Measurements from ENCODE around the gene NCOA7. TPM values are rescaled to one million over a fixed set of nuclear protein-coding genes. Genes with fewer than 3 reads are reported as not detected.
"Not testable (repeated sequence)": the region's sequence is repeated elsewhere in the genome, so short reads cannot be mapped to it uniquely, and the experiment has no call there.

Gene NCOA7
- polyA plus RNA-seq, 6 donors from 2014 or later = 1.6 to 10.9 (median 8.4) TPM

DNA sequence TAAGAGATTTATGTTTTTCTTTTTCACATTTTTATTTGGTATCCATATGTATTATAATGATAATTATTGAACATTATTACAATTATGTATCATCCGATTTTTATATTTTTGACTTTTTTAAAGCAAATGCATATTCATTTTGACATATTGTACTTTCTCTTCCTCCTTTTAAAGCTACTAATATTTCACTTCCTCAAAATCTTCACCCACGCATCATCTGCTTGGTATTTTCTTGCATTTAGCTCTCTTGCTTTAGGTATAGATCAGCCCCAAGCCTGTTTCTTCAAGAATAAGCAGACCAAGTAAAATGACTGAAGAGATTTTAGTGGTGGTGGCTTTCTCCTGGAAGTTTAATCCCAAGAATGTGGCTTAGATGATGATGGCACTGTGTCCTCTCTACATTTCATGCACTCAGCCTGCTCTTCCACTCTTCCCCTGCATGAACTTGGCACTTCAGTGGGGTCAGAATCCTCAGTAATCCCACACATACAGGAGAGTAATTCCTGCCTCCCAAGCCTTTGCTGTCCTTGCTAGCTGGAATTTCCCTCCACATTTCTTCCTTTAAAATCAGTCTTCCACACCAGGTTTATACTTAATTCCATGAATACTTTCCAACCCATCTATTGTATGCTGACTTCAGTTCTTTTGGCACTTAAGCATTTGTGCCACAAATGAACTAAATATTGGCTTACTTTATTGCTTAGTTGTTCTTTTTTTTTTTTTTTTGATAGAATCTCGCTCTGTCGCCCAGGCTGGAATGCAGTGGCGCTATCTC is 8.2 kb downstream of the NCOA7 start:
- no peaks in the 10 kb centered on the region for H3K9me3 Mint-ChIP-seq
- H3K4me1 Mint-ChIP-seq = peaks cover 34 to 38% (median 35%) of the 10 kb centered on the region in 3 donors
- peak overlapping the region in 7 of 8 donors; percentile 21 to 69 (median 44) for H3K4me3 Mint-ChIP-seq
- ATAC-seq (ENCODE audit: low read depth in 2 of 2) (peak; percentile 99), DNase-seq (peak; percentile 71)
- peak overlapping the region in 2 of 6 donors; percentile 22 to 66 for H3K27ac Mint-ChIP-seq
- H3K27me3 Mint-ChIP-seq = peaks cover 0 to 14% (median 4%) of the 10 kb centered on the region in 3 donors
- no peaks in the 10 kb centered on the region for H3K36me3 Mint-ChIP-seq

DNA sequence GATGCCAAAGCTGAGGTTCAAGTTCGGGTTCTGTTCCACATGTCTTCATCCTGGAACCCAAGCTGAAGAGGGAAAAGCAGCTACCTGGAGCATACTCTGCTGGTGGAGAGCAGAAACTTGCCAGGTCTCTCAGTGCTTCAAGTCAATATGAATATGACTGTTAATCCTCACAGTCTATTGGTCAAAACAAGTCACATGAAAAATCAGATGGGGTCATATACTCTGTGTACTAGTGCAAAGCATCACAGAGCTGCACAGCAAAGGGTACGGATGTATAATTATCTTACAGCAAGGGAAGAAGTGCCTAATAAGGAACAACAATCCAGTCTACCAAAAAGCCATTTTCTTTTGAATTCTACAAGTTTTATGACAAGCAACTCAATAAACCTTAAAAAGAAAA is 11.6 kb downstream of the NCOA7 start:
- Mint-ChIP-seq H3K36me3 (no peaks in the 10 kb centered on the region), H3K27ac (no peak overlapping the region)
- ATAC-seq (ENCODE audit: low read depth in 2 of 2) = no peak

DNA sequence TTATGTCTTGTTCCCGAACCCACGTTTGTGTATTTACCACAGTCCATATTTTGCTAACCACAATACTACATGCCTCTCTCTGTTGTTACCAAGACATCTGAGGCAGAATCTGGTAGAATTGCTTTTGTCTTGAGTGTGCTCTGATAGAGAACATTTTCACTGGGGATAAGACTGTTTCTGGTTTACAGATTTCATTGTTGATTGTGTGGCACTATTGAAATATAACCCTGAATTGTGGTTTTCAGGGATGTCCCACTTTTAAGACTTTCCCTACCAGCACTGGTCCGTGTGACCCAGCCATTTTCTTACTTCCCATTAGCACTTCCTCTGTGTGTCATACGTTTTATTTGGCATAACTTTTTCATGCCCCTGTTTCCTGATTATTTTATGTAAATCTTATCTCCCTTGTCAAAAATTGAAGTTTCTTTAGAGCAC is 12.2 kb downstream of the NCOA7 start:
- H3K9me3 Mint-ChIP-seq = no peaks in the 10 kb centered on the region
- no peak for DNase-seq
- no peaks in the 10 kb centered on the region for H3K36me3 Mint-ChIP-seq
- peak overlapping the region in 1 of 6 donors; percentile 27 for H3K27ac Mint-ChIP-seq
- peak; percentile 23 to 27 for ATAC-seq (ENCODE audit: low read depth in 2 of 2)
- H3K4me1 Mint-ChIP-seq = peaks cover 31 to 48% (median 43%) of the 10 kb centered on the region in 3 donors
- peaks cover 0 to 8% (median 4%) of the 10 kb centered on the region in 3 donors for H3K27me3 Mint-ChIP-seq
- H3K4me3 Mint-ChIP-seq = no peak overlapping the region

More for the DNA sequence above, 11.6 kb downstream of the NCOA7 start:
- H3K27me3 Mint-ChIP-seq = peaks cover 0 to 8% (median 4%) of the 10 kb centered on the region in 3 donors
- DNase-seq = no peak
- H3K9me3 Mint-ChIP-seq = no peaks in the 10 kb centered on the region
- H3K4me3 Mint-ChIP-seq = no peak overlapping the region
- peaks cover 33 to 49% (median 48%) of the 10 kb centered on the region in 3 donors for H3K4me1 Mint-ChIP-seq

DNA sequence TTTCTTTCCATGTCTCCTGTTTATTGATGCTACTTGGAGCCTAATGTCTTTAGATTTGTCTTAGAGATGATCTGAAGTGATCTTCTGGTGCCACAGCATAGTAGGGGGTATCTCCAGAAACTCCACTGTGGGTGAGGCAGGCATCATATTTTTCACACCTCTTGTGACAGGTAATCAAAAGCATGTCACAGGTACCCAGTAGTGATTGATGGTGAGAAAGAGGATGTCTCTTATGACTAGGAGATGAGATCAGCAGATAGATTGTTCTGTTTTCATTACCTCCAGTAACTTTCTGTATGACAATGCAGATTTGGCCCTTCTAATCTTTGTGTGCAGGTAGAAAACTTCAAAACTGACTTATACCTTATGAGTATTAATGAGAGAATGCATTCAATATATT is 13.5 kb downstream of the NCOA7 start:
- ATAC-seq (ENCODE audit: low read depth in 2 of 2) = no peak
- Mint-ChIP-seq H3K4me3 (no peak overlapping the region), H3K4me1 (peaks cover 36 to 53% (median 41%) of the 10 kb centered on the region in 3 donors), H3K27me3 (peaks cover 0 to 8% (median 4%) of the 10 kb centered on the region in 3 donors), H3K27ac (no peak overlapping the region), H3K9me3 (no peaks in the 10 kb centered on the region), H3K36me3 (no peaks in the 10 kb centered on the region)
- no peak for DNase-seq

DNA sequence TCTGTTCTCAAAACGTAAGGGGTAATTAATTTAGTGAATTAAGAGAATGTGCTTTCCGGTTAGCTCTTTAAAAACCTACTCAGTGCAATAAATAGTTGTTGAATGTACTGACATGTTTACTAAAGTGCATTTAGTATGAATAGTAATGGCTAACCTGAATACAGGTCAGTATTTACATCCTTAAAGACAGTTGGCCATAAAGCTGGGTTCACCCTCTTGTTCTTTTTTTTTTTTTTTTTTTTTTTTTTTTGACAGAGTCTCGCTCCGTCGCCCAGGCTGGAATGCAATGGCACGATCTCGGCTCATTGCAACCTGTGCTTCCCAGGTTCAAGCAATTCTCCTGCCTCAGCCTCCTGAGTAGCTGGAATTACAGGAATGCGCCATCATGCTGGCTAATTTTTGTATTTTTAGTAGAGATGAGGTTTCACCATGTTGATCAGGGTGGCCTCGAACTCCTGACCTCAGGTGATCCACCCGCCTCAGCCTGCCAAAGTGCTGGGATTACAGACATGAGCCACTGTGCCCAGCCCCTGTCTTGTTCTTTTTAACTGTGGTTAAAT is 14.2 kb downstream of the NCOA7 start:
- not testable (repeated sequence) for ATAC-seq (ENCODE audit: low read depth in 2 of 2); H3K4me3 Mint-ChIP-seq; H3K27me3 Mint-ChIP-seq; H3K36me3 Mint-ChIP-seq; H3K27ac Mint-ChIP-seq; DNase-seq; H3K9me3 Mint-ChIP-seq
- H3K4me1 Mint-ChIP-seq = peaks cover 31 to 48% (median 38%) of the 10 kb centered on the region in 3 donors

DNA sequence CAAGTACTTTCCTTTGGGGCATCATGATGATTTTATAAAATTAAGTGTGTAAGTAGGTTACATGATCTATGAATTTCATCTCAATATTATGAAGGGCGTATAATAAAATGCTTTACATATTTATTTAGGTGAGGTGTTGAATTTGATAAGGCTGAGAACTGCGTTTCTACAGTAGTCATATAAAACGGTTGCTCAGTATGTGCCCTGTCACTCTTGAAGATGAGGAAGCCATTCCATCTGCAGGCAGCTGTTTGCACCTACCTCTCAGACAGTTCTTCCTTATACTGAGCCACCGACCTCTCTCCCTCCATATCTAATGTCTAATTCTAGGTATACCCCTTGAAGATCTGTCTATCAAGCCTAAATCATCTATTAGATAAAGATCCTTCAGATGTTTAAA is 16.1 kb downstream of the NCOA7 start:
- Mint-ChIP-seq H3K4me1 (peaks cover 38 to 58% (median 47%) of the 10 kb centered on the region in 3 donors), H3K27ac (peak overlapping the region in 1 of 6 donors; percentile 0), H3K36me3 (no peaks in the 10 kb centered on the region), H3K4me3 (no peak overlapping the region), H3K27me3 (peaks cover 0 to 8% (median 4%) of the 10 kb centered on the region in 3 donors), H3K9me3 (no peaks in the 10 kb centered on the region)
- DNase-seq (no peak), ATAC-seq (ENCODE audit: low read depth in 2 of 2) (no peak)

DNA sequence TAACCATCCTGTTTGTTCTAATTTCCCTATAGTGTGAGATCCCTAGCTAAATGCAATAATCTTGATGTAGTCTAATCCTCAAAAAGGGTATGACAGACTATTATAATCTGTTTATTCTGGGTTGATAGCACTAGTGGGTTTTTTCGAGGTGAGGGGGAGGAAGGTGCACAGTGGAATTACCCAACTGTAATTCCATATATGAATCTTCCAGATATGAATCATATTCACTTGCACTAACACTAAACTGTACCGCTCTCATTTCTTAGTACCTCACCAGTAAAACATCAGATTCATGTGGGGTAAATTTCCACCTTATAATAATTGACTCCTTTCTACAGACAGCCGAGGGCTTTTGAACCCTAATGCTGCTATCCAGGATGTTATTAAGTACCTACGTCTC is 16.5 kb downstream of the NCOA7 start:
- DNase-seq = no peak
- Mint-ChIP-seq H3K4me1 (peaks cover 43 to 60% (median 51%) of the 10 kb centered on the region in 3 donors), H3K9me3 (no peaks in the 10 kb centered on the region), H3K27me3 (peaks cover 0 to 5% (median under 1%) of the 10 kb centered on the region in 3 donors), H3K27ac (peak overlapping the region in 1 of 6 donors; percentile 0), H3K36me3 (no peaks in the 10 kb centered on the region), H3K4me3 (no peak overlapping the region)
- ATAC-seq (ENCODE audit: low read depth in 2 of 2) = no peak

DNA sequence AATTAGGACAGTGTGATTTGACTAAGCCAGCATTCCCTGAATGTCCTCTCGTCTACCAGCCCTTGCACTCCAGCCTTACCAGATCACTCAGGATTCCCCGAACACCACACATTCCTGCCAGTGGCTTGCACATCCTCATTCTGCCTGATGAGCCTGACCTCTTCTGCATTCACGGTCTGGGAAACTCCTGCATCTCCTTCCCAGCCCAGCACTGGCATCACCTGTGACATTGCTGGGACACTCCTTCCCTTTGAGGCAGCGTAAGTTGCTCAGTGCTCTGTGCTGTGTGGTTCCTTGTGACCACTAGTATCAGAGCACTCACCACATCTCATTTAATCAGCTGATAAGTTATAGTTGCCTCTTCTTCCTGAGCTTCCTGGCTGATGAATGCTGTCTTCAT is 17.3 kb downstream of the NCOA7 start:
- H3K27ac Mint-ChIP-seq = no peak overlapping the region
- DNase-seq = no peak
- no peaks in the 10 kb centered on the region for H3K9me3 Mint-ChIP-seq
- H3K4me3 Mint-ChIP-seq = peak overlapping the region in 1 of 8 donors; percentile 42
- H3K4me1 Mint-ChIP-seq = peaks cover 46 to 61% (median 53%) of the 10 kb centered on the region in 3 donors
- H3K36me3 Mint-ChIP-seq = no peaks in the 10 kb centered on the region
- H3K27me3 Mint-ChIP-seq = peaks cover 0 to under 1% (median 0%) of the 10 kb centered on the region in 3 donors
- ATAC-seq (ENCODE audit: low read depth in 2 of 2) = no peak

DNA sequence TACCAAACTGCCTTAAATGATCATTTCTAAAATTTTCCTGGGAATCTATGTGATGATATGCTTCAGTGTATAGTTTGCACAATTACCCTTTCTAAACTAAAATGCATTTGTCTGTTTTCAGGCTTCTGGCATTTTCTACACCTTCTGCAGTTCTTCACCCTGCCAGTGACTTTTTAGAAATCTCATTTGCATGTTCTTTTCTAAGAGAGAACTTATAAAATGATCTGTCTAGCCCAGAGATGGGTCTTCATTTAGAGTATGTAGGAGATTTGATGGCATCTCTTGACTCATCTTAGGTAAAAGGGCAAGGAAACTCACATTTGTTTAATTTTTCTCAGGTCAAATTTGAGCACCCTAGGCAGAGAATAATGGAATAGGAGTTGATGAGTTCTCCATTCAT is 17.8 kb downstream of the NCOA7 start:
- ATAC-seq (ENCODE audit: low read depth in 2 of 2) = no peak
- DNase-seq = no peak
- H3K27me3 Mint-ChIP-seq = no peaks in the 10 kb centered on the region
- no peaks in the 10 kb centered on the region for H3K9me3 Mint-ChIP-seq
- peaks cover 43 to 58% (median 50%) of the 10 kb centered on the region in 3 donors for H3K4me1 Mint-ChIP-seq
- H3K36me3 Mint-ChIP-seq = no peaks in the 10 kb centered on the region
- H3K4me3 Mint-ChIP-seq = no peak overlapping the region
- H3K27ac Mint-ChIP-seq = peak overlapping the region in 1 of 6 donors; percentile 53

DNA sequence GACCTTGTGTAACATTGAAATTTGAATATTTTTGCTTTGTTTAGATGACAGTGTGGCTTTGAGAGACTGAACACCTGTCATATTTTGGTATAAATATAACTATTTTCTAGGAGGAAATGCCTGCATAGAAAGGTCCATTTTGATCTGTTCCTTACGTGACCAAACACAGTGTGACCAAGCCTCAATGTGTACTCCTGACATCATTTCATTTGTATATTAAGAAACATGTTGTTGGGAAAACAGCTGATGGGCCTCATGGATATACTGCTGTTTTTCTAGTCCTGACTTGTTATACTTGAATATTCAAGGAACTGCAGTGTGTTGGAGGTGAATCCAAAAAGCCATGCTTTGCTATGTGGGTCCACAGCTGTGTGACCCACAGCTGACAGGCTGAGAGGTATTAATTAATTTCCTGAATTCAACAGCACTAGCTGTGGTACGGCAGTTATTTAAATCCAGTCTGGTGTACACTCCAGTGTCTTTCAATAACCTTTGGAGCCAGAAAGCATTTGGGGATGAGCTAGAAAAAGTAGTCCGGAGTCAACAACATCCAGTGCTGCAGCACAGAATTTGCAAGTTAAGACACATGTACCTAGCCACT is 18.9 kb downstream of the NCOA7 start:
- H3K36me3 Mint-ChIP-seq = no peaks in the 10 kb centered on the region
- DNase-seq (no peak), ATAC-seq (ENCODE audit: low read depth in 2 of 2) (no peak)
- no peaks in the 10 kb centered on the region for H3K9me3 Mint-ChIP-seq
- H3K27ac Mint-ChIP-seq = no peak overlapping the region
- no peaks in the 10 kb centered on the region for H3K27me3 Mint-ChIP-seq
- H3K4me3 Mint-ChIP-seq = no peak overlapping the region
- H3K4me1 Mint-ChIP-seq = peaks cover 47 to 58% (median 52%) of the 10 kb centered on the region in 3 donors

DNA sequence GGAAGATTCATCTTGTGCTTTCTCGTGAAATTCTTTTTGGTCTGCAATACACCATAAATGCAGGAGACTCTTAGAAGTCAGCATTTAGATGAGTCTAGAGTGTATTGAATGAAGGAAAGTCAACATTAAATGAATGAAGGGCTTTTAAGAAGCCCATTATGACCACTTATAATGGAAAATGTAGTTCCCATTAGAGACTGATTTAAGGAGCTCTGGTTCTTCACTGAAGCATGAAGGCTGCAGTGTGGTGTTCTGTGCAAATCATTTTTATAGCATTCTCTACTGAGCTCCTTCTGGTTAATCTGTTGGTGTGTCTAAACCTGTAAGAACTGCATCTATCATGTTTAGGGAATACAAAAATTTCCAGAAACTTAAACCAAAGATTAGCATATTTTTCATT is 19.7 kb downstream of the NCOA7 start:
- no peaks in the 10 kb centered on the region for H3K36me3 Mint-ChIP-seq
- H3K9me3 Mint-ChIP-seq = no peaks in the 10 kb centered on the region
- DNase-seq = no peak
- H3K27ac Mint-ChIP-seq = no peak overlapping the region
- no peak overlapping the region for H3K4me3 Mint-ChIP-seq
- no peak for ATAC-seq (ENCODE audit: low read depth in 2 of 2)
- no peaks in the 10 kb centered on the region for H3K27me3 Mint-ChIP-seq
- peaks cover 53 to 66% (median 59%) of the 10 kb centered on the region in 3 donors for H3K4me1 Mint-ChIP-seq

DNA sequence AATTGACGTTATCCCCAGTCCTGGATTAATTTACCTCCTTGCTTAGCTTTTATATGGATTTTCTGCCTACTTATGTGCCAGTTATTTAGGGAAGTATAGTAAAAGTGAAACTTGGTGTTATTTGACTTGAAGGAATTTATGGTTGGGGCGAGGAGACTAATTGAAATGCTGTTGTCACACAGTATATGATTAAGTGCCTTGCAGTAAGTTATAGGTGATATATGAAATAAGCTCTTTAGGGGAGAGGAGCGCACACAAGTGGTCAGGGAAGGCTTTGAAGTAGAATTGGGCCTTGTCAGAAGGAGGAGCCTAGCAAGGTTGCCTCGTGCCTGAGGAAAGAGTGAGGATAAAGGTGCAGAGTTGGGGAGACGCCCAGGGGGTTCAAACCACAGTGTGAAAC is 20.5 kb downstream of the NCOA7 start:
- peak overlapping the region in 2 of 6 donors; percentile 4 to 67 for H3K27ac Mint-ChIP-seq
- peak overlapping the region in 3 of 8 donors; percentile 3 to 43 (median 11) for H3K4me3 Mint-ChIP-seq
- DNase-seq = no peak

DNA sequence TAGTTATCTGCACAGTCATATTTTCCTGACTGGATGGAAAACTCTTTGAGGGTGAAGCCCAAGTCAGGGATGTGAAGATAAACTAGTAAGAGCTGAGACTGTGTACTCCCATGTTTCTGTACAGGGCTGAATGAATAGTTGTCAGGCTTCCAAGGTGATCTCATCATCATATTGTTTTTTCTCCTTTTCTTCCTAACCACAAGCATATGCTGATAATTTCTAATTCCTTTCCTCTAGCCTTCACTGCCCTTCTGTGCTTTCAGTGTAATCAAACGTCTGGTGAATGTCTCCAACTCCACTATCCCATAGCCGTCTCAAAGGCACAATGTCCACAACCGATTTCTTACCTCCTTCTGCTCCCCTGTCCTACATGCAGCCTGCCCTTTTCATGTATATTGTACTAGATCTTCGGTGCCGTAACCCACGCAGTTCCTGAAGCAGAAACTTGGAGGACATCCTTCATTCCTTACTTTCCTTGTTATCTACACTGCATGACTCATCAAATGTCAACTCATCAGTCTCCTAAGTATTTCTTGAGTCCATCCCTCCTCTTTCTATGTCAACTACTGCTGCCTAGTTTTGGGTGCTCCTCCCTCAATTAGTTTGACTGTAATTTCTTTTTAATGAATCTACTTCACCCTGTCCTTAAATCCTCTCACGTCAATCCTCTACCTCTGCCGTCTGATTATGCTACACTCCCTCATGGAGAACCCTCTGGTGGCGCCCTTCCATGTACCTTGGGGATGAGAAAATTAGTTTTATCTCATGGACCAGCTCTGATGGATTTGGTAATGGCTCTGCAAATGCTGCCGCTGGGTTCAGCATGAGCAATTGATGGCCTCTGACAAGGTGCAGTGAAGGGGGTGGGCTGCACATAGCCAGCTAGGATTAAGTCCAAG is 21.9 kb downstream of the NCOA7 start:
- DNase-seq (no peak), ATAC-seq (ENCODE audit: low read depth in 2 of 2) (no peak)
- H3K4me3 Mint-ChIP-seq = no peak overlapping the region
- peak overlapping the region in 2 of 6 donors; percentile 36 to 37 for H3K27ac Mint-ChIP-seq
- no peaks in the 10 kb centered on the region for H3K9me3 Mint-ChIP-seq
- no peaks in the 10 kb centered on the region for H3K36me3 Mint-ChIP-seq
- peaks cover 57 to 66% (median 59%) of the 10 kb centered on the region in 3 donors for H3K4me1 Mint-ChIP-seq
- no peaks in the 10 kb centered on the region for H3K27me3 Mint-ChIP-seq

More for the DNA sequence above, 20.5 kb downstream of the NCOA7 start:
- peak in 1 of 2 donors; percentile 36 for ATAC-seq (ENCODE audit: low read depth in 2 of 2)
- Mint-ChIP-seq H3K4me1 (peaks cover 56 to 71% (median 60%) of the 10 kb centered on the region in 3 donors), H3K27me3 (no peaks in the 10 kb centered on the region), H3K9me3 (no peaks in the 10 kb centered on the region), H3K36me3 (no peaks in the 10 kb centered on the region)

Measured in naive B cell (primary cell).